ENCODE results near the gene TRAPPC3. TPM values are rescaled to one million over a fixed set of nuclear protein-coding genes. Genes with fewer than 3 reads are reported as not detected.

Gene TRAPPC3
- polyA plus RNA-seq, 3 donors = 59.4 to 66.8 (median 62.6) TPM

DNA sequence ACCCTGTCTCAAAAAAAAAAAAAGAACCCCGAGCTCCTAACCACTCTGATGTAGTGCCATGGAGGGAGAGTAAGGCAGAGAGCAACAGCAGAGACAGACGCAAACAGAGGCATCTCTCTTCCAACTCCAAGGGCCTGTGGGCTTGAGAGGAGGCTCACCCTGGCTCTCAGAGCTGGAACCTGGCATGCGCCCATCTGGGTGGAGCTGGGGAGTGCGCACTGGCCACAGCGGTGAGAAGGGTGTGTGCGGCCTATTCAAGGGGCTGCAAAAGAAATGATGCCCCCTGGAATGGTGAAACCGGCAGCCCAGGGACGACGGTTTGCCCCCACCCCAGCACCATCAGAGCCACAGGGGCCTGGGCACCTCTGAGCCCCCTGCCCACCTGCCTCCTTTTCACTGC lies 41.9 kb downstream of the TRAPPC3 start:
- no peak for DNase-seq (ENCODE audit: low read depth in 3 of 3, low spot score in 2 of 3)

DNA sequence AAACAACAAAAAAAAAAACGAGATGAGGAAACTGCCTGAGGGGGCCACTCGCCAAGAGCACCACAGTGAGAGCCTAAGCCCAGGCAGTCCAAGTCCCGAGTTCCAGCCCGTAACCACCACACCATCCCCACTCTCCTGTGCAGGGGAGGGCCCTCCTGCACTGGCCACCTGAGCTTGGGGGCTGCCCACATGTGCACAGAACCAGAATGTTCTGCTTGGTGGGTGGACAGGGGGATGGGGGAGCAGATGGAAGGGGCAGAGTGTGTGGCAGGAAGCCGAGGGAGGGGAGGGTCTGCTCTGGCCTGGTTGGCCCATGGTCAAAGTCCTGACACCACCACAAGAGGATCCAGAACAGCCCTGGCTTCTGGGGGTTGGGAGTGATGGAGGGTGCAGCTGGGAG lies 43.0 kb downstream of the TRAPPC3 start:
- no peak for DNase-seq (ENCODE audit: low read depth in 3 of 3, low spot score in 2 of 3)

DNA sequence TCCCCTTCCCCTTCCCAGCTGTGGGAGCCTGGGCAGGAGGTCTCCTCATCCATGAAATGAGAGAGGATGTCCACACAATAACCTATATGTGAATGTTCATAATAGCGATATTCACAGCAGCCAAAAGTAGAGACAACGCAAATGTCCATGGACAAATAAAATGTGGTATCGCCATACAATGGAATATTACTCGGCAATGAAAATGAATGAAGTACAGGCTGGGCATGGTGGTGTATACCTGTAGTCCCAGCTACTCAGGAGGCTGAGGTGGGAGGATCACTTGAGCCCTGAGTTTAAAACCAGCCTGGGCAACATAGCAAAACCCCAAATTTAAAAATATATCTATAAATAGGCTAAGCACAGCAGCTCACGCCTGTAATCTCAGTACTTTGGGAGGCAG lies 47.7 kb downstream of the TRAPPC3 start:
- DNase-seq (ENCODE audit: low read depth in 3 of 3, low spot score in 2 of 3) = no peak

DNA sequence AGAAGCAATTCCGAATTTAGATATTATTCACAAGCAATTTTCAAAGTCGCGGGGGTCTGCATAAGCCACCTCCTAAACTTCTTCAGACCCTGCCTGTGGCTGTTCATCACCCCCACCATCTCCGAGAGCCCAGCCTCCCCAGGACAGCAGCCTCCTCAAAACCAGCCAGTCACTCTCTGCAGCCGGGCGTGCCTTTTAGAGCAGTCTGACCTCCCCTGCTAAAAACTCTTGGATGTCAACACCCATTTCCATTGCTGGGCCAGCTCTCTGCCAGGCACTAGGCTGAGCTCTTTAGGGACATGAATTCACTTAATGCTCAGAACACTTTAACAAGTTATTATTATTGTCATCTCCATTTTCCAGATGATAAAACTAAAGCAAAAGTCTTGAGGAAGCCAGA lies 48.9 kb downstream of the TRAPPC3 start:
- DNase-seq (ENCODE audit: low read depth in 3 of 3, low spot score in 2 of 3) = no peak

GRCh38 chr1:36099681-36100341 lies 49.5 kb downstream of the TRAPPC3 start:
- DNase-seq (ENCODE audit: low read depth in 3 of 3, low spot score in 2 of 3) = peak in 1 of 3 donors; percentile 45

DNA sequence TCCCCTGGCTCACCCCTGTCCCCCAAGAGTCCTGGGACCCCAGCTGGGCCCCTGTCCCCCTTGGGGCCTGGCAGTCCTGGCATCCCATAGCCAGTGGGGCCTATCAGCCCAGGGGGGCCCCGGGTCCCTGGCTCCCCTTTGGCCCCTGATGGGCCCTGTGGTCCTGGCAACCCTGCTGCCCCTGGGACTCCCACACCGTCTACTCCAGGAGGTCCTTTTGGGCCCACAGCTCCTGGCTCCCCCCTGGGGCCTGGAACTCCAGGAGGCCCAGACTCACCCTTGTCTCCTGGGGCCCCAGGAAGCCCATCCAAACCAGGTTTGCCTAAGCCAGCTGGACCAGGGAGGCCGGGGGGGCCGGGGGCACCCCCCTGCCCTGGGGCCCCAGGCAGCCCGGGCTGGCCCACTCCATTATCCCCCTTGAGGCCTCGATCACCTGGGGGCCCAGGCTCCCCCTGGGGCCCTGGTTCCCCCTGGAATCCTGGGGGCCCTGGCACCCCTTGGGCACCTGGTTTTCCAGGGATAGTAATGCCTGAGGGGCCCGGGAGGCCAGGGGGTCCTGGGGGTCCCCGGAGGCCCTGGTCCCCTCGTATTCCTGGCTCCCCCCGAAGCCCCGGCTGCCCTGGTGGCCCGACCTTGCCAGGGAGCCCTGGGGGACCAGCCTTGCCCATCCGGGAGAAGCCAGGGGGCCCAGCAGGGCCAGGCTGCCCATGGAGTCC lies 50.5 kb downstream of the TRAPPC3 start:
- no peak for DNase-seq (ENCODE audit: low read depth in 3 of 3, low spot score in 2 of 3)

DNA sequence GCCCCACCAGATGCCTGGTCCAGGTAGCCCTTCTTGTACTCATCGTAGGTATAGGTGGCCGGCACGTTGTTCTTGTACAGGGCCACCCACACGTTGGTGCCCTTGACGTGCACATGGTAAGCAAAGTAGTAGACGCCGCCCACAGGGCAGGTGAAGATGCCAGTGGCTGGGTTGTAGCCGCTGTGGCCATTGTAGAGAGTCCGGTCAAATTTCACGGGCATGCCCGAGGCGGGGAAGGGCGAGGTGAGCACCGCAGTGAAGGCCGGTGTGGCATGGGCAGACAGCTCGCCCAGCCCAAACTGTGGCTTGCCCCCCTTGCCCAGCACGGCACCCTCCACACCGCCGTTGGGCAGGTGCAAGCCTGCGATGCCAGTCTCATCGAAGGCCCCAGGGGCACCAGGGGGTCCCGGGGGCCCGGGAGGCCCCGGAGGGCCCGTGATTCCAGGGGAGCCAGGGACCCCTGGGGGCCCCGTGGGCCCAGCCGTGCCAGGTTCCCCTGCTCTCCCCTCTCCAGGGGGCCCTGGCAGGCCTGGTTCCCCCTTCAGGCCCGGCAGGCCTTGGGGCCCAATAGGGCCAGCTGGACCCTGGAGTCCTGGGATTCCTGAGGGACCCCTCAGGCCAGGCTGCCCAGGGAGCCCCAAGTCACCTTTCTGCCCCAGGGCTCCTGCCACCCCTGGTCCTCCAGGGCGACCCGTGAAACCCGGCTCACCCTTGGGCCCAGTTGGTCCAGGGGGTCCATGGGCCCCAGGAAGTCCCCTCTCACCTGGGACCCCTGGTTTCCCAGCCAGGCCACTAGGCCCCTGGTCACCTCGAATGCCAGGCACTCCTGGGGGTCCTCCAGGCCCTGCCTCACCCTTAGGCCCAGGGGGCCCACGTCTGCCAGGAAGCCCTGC lies 51.3 kb downstream of the TRAPPC3 start:
- no peak for DNase-seq (ENCODE audit: low read depth in 3 of 3, low spot score in 2 of 3)

DNA sequence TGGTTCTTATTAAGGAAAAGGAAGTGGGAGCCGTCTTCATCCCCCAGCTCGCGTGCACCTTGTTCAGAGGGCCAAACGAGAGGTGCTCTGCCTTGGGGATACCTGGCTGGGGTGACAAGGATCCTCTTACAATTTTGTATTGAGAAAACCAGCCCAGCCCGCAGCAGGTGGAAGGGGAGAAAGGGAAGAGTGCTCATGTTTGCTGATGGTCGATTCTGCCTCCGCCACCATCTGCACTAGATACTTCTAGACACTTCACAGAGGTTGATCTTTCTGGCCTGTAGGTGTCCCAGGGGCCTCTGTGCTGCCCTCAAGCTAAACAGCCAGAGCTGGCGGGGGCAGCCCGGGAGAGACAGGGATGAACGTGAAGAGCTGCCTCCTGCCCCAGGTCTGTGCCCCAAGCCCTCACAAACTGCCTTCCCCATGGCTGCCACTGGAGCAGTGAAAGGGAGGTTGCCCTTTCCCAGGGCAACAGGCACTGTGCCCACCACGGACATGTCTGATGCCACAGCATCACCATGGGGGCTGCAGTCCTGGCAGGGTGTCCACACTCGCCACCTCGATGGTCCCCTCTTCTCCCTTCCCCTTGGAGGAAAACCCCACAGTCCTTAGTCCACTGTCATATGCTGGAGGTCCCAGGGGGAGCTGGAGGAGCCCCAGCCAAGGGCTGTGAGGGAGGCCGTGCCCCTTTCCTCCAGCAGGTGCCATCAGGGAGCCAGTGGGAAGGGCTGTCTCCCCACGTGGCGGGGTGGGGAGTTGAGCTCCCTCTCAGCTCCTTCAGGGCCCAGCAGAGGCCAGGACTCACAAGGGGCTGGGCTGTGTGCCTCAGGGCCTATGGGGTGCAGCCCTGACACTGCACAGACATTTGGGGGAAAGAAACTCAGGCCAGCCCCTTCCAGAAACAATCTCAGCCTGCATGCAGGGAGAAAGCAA lies 52.5 kb downstream of the TRAPPC3 start:
- DNase-seq (ENCODE audit: low read depth in 3 of 3, low spot score in 2 of 3) = no peak

DNA sequence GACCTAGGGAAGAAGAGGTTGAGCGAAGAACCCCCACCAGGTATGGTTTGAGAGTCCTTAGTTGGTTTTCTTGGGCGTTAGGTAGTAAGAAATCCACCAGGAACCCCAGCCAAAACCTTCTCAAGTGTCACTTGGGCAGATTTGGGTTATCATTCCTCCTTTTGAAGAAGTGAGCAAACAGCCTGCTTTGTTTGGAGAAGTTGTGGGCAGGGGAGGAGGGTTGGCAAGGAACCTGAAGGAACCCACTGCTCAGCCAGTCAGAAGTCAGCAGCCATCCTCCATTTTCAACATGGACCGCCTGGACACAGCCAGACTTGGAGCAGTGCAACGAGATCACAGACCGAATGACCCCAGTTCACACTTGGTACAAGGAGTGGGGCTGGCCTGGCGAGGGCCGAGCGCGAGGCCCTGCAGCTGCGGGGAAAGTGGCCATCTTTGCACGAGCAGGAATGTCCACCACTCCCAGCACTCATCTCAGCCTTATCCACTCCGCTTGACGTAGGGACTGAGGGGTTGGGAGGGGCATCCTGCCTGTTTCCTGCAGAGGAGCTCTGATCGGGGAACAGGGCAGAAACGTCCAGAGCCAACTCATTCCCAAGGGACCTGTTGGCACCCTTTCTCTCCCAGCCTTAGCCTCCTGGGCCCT lies 53.4 kb downstream of the TRAPPC3 start:
- DNase-seq (ENCODE audit: low read depth in 3 of 3, low spot score in 2 of 3) = no peak

DNA sequence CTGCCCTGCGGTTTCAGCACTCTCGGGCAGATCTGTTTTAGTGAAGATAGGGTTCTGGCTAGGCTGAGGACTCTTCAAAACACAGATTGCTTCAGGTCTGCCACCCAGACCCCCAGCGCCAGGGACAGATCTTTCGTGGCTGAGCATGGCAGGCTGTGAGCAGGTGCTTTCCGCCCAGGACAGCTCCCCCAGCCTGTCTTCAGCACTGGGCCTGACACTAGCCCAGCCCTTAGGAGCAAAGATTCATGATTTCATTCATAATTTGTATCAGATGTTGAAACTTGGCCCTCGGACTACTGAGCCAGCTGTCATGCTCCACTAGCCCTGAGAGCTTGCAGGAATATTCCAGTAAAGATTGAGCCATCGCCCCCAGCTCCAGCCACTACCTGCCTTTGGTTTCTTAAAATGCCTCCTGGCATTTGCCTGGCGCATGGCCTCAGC lies 54.6 kb downstream of the TRAPPC3 start:
- DNase-seq (ENCODE audit: low read depth in 3 of 3, low spot score in 2 of 3) = no peak

DNA sequence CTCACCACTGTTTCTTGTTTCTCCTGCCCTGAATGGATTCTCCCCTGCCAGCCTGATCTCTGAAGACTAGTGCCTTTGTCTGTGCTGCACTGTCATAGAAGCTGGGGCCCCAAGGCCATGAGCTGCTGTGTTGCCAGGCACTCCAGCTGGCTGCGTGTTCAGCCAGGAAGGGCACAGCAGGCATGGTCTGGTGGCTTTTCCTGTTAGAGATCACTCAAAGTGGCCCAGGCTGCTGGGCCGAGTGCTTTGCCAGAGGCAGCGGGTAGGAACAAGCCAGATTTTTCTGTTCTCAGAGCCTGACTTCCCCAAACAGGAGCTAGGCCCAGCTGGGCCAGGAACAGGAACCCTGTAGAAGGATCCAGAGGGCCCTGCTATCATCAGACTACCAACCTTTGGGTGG lies 55.4 kb downstream of the TRAPPC3 start:
- DNase-seq (ENCODE audit: low read depth in 3 of 3, low spot score in 2 of 3) = no peak

DNA sequence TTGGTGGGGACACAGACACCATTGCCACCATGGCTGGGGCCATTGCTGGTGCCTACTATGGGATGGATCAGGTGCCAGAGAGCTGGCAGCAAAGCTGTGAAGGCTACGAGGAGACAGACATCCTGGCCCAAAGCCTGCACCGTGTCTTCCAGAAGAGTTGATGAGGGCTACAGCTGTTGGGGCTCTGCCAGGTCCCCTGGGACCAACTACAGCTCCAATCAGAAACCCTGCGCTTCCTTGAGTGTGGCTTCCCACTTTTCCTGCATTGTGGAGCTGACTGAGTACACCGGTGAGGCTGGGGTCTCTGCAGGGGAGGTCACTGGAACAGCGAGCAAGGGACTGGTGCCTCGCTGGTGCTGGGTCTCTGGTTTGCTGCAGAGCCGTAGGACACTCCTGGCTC lies 56.1 kb downstream of the TRAPPC3 start:
- no peak for DNase-seq (ENCODE audit: low read depth in 3 of 3, low spot score in 2 of 3)

GRCh38 chr1:36092798-36093185 lies 56.5 kb downstream of the TRAPPC3 start:
- DNase-seq (ENCODE audit: low read depth in 3 of 3, low spot score in 2 of 3) = no peak

DNA sequence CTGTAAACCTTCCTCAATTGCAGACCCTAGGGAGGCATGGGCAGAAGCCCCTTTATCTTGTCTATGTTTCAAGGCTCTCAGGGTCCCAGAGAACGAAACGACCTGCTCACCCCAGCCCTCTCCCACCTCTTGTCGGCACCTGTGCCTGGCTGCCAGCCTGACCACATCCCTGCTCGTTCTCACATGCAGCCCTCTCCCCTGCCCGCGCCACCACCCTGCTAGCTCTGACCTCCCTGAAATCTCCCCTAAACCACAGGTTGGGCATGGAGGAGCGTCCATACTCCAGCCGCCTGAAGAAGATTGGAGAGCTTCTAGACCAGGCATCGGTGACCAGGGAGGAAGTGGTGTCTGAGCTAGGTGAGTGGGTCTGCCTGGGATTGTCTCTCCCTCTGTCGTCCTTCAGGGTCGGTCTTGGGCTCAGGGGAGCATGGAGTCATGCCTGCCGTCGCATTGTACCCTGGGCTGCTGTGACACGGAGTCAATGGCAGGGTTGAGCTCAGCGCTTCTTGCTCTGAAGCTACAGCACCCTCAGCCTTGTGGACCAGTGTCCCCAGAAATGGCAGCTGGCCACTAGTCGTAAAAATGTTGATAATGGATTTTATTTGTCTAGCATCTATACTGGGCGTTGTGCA lies 57.0 kb downstream of the TRAPPC3 start:
- no peak for DNase-seq (ENCODE audit: low read depth in 3 of 3, low spot score in 2 of 3)

- DNase-seq (ENCODE audit: low read depth in 3 of 3, low spot score in 2 of 3) = no peak
Measured at GRCh38 chr1:36091698-36092097, 57.6 kb downstream of the TRAPPC3 start.

- no peak for DNase-seq (ENCODE audit: low read depth in 3 of 3, low spot score in 2 of 3)
Measured at GRCh38 chr1:36091141-36091540, 58.1 kb downstream of the TRAPPC3 start.

GRCh38 chr1:36089393-36090121 lies 59.7 kb downstream of the TRAPPC3 start:
- DNase-seq (ENCODE audit: low read depth in 3 of 3, low spot score in 2 of 3) = no peak

GRCh38 chr1:36088577-36089392 lies 60.5 kb downstream of the TRAPPC3 start, which contains the start of gene ADPRS:
Gene ADPRS, plus strand, starts transcription at chr1:36088892. Its CDS starts 13 bp downstream, at chr1:36088905.
- peak in 2 of 3 donors; percentile 67 to 80 for DNase-seq (ENCODE audit: low read depth in 3 of 3, low spot score in 2 of 3)

Data from right renal cortex interstitium (tissue), 3 donors.